MM.1S (cell line): Measurements from ENCODE around the gene PARVA.
"Not testable (repeated sequence)": the region's sequence is repeated elsewhere in the genome, so short reads cannot be mapped to it uniquely, and the experiment has no call there.

ENCODE experiments used
- DNase-seq: peaks from one replicate; pipeline ENCODE4 v3.0.0-alpha.2; 2015
- H2AFZ ChIP-seq: fragments of 300-600 bp; sonication (generic); 2 replicates; pipeline ENCODE4 v1.6.0; 2016; ENCODE audit warnings: antibody characterized with exemption, low read length
- H3F3A ChIP-seq: fragments of 300-600 bp; sonication (generic); 2 replicates; pipeline ENCODE4 v1.6.1; 2016; ENCODE audit warnings: mild to moderate bottlenecking, antibody characterized with exemption, low read length, moderate library complexity, mixed read lengths; ENCODE audit not compliant: insufficient read depth
- H3K27ac ChIP-seq: fragments of 300-600 bp; sonication (generic); 2 replicates; pipeline ENCODE4 v1.5.1; 2016; ENCODE audit warnings: mild to moderate bottlenecking, low read length
- H3K27me3 ChIP-seq: fragments of 300-600 bp; sonication (generic); replicated peaks from 2 replicates; pipeline ENCODE4 v1.6.0; 2016; ENCODE audit warnings: low read length; ENCODE audit not compliant: insufficient read depth
- H3K36me3 ChIP-seq: fragments of 300-600 bp; sonication (generic); replicated peaks from 2 replicates; pipeline ENCODE4 v1.6.1; 2016; ENCODE audit warnings: mild to moderate bottlenecking, low read length, mixed read lengths; ENCODE audit not compliant: insufficient read depth
- H3K4me1 ChIP-seq: fragments of 300-600 bp; sonication (generic); 2 replicates; pipeline ENCODE4 v1.6.1; 2016; ENCODE audit warnings: low read length, mixed read lengths
- H3K4me2 ChIP-seq: fragments of 300-600 bp; sonication (generic); 2 replicates; pipeline ENCODE4 v1.6.0; 2016; ENCODE audit warnings: low read depth, low read length
- H3K4me3 ChIP-seq: fragments of 300-600 bp; sonication (generic); 2 replicates; pipeline ENCODE4 v1.5.1; 2016; ENCODE audit warnings: low read length, mixed read lengths
- H3K79me2 ChIP-seq: fragments of 300-600 bp; sonication (generic); 2 replicates; pipeline ENCODE4 v1.6.1; 2016; ENCODE audit warnings: mixed run types, low read length, mixed read lengths
- H3K9ac ChIP-seq: fragments of 300-600 bp; sonication (generic); 2 replicates; pipeline ENCODE4 v1.6.1; 2016; ENCODE audit warnings: low read length, mixed read lengths
- H3K9me2 ChIP-seq: fragments of 300-600 bp; sonication (generic); replicated peaks from 2 replicates; pipeline ENCODE4 v1.6.1; 2016; ENCODE audit warnings: mild to moderate bottlenecking, low read length, mixed read lengths; ENCODE audit not compliant: insufficient read depth
- H3K9me3 ChIP-seq: fragments of 300-600 bp; sonication (generic); replicated peaks from 2 replicates; pipeline ENCODE4 v1.6.1; 2016; ENCODE audit warnings: mild to moderate bottlenecking, low read length, mixed read lengths; ENCODE audit not compliant: insufficient read depth
- H4K20me1 ChIP-seq: fragments of 300-600 bp; sonication (generic); 2 replicates; pipeline ENCODE4 v1.6.1; 2016; ENCODE audit warnings: mild to moderate bottlenecking, low read length, moderate library complexity, mixed read lengths; ENCODE audit not compliant: insufficient read depth
- CTCF ChIP-seq: fragments of 300-600 bp; sonication (generic); IDR thresholded peaks from 2 replicates; pipeline ENCODE4 v1.5.1; 2016; ENCODE audit warnings: antibody characterized with exemption, low read length, mixed read lengths
- EZH2 ChIP-seq: fragments of 300-600 bp; sonication (generic); optimal IDR thresholded peaks from 2 replicates; pipeline ENCODE3; 2017; ENCODE audit warnings: low read depth, mild to moderate bottlenecking, antibody characterized with exemption, low read length, mixed read lengths
- EZH2phosphoT487 ChIP-seq: fragments of 300-600 bp; sonication (generic); IDR thresholded peaks from 2 replicates; pipeline ENCODE4 v1.6.1; 2018; ENCODE audit warnings: antibody characterized with exemption, low read length

The PARVA gene

DNA sequence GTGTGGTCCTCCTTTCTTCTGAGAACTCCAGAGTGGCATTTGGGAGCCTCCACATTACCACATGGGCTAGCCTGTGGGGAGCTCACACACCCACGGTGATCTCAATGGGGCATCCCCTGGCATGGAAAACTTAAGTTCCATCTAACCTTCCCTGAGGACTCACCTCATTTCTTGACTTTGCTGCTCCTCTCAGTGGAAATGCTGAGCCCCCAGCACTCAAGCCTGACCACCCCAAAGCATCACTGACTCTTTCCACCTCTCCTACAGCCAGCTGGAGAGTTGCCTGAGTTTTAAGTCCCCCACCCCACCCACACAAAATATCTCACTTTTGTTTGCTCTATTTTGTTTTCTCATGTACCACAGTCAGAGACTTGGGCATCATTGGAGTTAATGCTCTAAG, 23.8 kb upstream of the PARVA start:
- H3K27ac ChIP-seq = no peak overlapping the region
- no peaks in the 10 kb centered on the region for H3K4me1 ChIP-seq
- no peaks in the 10 kb centered on the region for H4K20me1 ChIP-seq
- DNase-seq = no peak
- no peak overlapping the region for H3K4me2 ChIP-seq
- H3K9ac ChIP-seq = no peak overlapping the region
- no peaks in the 10 kb centered on the region for H3K36me3 ChIP-seq
- H2AFZ ChIP-seq = no peak overlapping the region
- H3K79me2 ChIP-seq = no peaks in the 10 kb centered on the region
- no peak for TF ChIP-seq CTCF
- no peak for TF ChIP-seq EZH2
- TF ChIP-seq EZH2phosphoT487 = no peak
- no peak overlapping the region for H3K4me3 ChIP-seq
- no peaks in the 10 kb centered on the region for H3K9me3 ChIP-seq
- no peaks in the 10 kb centered on the region for H3K27me3 ChIP-seq
- H3K9me2 ChIP-seq = no peaks in the 10 kb centered on the region
- no peaks in the 10 kb centered on the region for H3F3A ChIP-seq

GRCh38 chr11:12354750-12355545, 22.4 kb upstream of the PARVA start:
- Histone ChIP-seq H3K4me3 (no peak overlapping the region), H3K27me3 (no peaks in the 10 kb centered on the region), H3K4me1 (no peaks in the 10 kb centered on the region), H3K9ac (no peak overlapping the region), H3K27ac (no peak overlapping the region), H3K4me2 (no peak overlapping the region), H3K36me3 (no peaks in the 10 kb centered on the region), H3K9me2 (no peaks in the 10 kb centered on the region), H3K79me2 (no peaks in the 10 kb centered on the region), H3K9me3 (no peaks in the 10 kb centered on the region), H3F3A (no peaks in the 10 kb centered on the region), H2AFZ (no peak overlapping the region), H4K20me1 (no peaks in the 10 kb centered on the region)
- TF ChIP-seq EZH2phosphoT487 (no peak), EZH2 (no peak), CTCF (no peak)
- no peak for DNase-seq

DNA sequence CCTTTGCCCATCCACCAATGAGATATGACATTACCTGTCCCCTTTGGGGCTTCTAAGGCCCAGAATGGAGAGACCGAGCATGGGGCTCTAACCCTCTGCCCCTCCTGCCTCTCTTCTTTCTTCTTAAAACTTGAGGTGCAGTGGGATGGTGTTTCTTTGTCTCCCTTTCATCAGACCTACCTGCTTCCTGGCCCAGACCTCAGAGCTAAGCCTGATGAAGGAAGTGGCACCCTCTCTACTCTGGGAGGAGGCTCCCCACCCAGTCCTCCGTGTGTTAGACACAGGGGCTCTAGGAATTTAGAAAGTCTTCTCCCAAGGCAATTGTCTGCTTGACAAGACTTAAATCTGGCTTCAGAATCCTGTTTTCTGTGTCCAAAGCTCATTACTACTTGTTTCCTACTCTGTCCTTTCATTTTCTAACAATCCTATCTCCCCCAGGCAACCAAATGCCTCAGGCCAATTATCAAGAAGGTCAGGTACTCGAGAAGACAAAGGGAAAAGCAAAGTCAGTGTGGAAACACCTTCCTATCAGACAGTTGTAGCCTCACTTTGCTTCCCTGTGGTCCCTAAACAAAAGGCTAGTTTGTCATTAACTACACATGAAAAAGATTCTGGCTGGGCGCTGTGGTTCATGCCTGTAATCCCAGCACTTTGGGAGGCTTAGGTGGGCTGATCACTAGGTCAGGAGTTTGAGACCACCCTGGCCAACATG, 20.3 kb upstream of the PARVA start:
- Histone ChIP-seq H3F3A (no peaks in the 10 kb centered on the region), H3K27ac (no peak overlapping the region), H3K36me3 (no peaks in the 10 kb centered on the region), H2AFZ (no peak overlapping the region), H3K9me3 (no peaks in the 10 kb centered on the region), H3K9ac (no peak overlapping the region), H3K79me2 (no peaks in the 10 kb centered on the region), H3K4me3 (no peak overlapping the region), H3K9me2 (no peaks in the 10 kb centered on the region), H3K4me2 (no peak overlapping the region), H4K20me1 (no peaks in the 10 kb centered on the region), H3K27me3 (no peaks in the 10 kb centered on the region), H3K4me1 (no peaks in the 10 kb centered on the region)
- TF ChIP-seq EZH2phosphoT487 = no peak
- no peak for TF ChIP-seq EZH2
- no peak for TF ChIP-seq CTCF
- no peak for DNase-seq

- not testable (repeated sequence) for H3K27ac ChIP-seq, H3K9ac ChIP-seq, H3F3A ChIP-seq, H3K79me2 ChIP-seq, H3K4me2 ChIP-seq, H3K36me3 ChIP-seq, H4K20me1 ChIP-seq, H3K4me1 ChIP-seq, DNase-seq, H3K27me3 ChIP-seq, H2AFZ ChIP-seq, H3K9me2 ChIP-seq, H3K4me3 ChIP-seq, H3K9me3 ChIP-seq
Observed at GRCh38 chr11:12357697-12358096, 19.7 kb upstream of the PARVA start.
